ENCODE measurements around the gene CST7. TPM values are rescaled to one million over a fixed set of nuclear protein-coding genes. Genes with fewer than 3 reads are reported as not detected.

Gene CST7
- total RNA-seq, 1 experiment from 2014 or later: not detected

DNA sequence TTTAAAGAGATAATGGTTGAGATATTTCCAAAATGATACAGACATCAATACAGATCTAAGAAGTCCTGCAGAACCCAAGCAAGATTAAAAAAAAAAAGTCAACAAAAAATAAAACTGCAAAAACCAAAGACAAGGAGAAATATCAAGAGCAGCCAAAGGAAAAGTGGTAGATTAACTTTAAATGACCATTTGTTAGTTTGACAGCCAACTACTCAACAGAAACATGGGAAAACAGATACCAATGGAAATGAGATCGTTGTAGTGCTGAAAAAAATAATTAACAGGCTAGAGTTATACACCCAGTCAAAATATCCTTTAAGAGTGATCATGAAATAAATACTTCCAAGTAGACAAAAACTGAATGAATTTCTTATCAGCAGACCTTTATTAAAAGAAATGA lies 53.9 kb downstream of the CST7 start:
- ChIA-PET CTCF (no interaction called here), POLR2A (no interaction called here)
- Mint-ChIP-seq H3K4me3 (no peak overlapping the region), H3K27me3 (ENCODE audit: low read depth) (peaks cover 4% of the 10 kb centered on the region; the same call in 1 of the 2 replicates), H3K9me3 (peaks cover 8% of the 10 kb centered on the region), H3K27ac (no peak overlapping the region), H3K36me3 (no peaks in the 10 kb centered on the region), H3K4me1 (no peaks in the 10 kb centered on the region)
- TF ChIP-seq ZNF317 (CRISPR knock-in tag; IDR thresholded peaks at IDR 0.05; ENCODE audit: borderline replicate concordance, low read depth) (0 out of 2 replicates have a peak, but pooled peaks have one; percentile 36), SMAD4 (CRISPR knock-in tag; IDR thresholded peaks at IDR 0.05) (no peak)
- DNase-seq (ENCODE audit: low spot score): no peak
- no peak for ATAC-seq

- TF ChIP-seq NFYB (CRISPR knock-in tag; conservative IDR thresholded peaks at IDR 0.05; ENCODE audit: low read depth) (no peak), FOXK1 (CRISPR knock-in tag; IDR thresholded peaks at IDR 0.05) (no peak), ZNF416 (CRISPR knock-in tag; IDR thresholded peaks at IDR 0.05) (no peak), E2F4 (CRISPR knock-in tag; IDR thresholded peaks at IDR 0.05; ENCODE audit: borderline replicate concordance, low read depth) (no peak), ZNF425 (CRISPR knock-in tag; conservative IDR thresholded peaks at IDR 0.05) (no peak), SMAD3 (CRISPR knock-in tag; IDR thresholded peaks at IDR 0.05; ENCODE audit: borderline replicate concordance) (no peak), MXD4 (CRISPR knock-in tag; IDR thresholded peaks at IDR 0.05; ENCODE audit: borderline replicate concordance) (no peak), ETV6 (CRISPR knock-in tag; IDR thresholded peaks at IDR 0.05) (no peak)
- TF ChIP-seq, protein P1, sequence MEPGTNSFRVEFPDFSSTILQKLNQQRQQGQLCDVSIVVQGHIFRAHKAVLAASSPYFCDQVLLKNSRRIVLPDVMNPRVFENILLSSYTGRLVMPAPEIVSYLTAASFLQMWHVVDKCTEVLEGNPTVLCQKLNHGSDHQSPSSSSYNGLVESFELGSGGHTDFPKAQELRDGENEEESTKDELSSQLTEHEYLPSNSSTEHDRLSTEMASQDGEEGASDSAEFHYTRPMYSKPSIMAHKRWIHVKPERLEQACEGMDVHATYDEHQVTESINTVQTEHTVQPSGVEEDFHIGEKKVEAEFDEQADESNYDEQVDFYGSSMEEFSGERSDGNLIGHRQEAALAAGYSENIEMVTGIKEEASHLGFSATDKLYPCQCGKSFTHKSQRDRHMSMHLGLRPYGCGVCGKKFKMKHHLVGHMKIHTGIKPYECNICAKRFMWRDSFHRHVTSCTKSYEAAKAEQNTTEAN (CRISPR knock-in tag; IDR thresholded peaks at IDR 0.05): no peak
- Mint-ChIP-seq H3K9me3 (peaks cover 8% of the 10 kb centered on the region), H3K4me3 (no peak overlapping the region), H3K27me3 (ENCODE audit: low read depth) (peaks cover 4% of the 10 kb centered on the region; the same call in 1 of the 2 replicates), H3K4me1 (no peaks in the 10 kb centered on the region), H3K27ac (no peak overlapping the region), H3K36me3 (no peaks in the 10 kb centered on the region)
- DNase-seq (ENCODE audit: low spot score) (no peak), ATAC-seq (no peak)
- ChIA-PET POLR2A (no interaction called here), CTCF (no interaction called here)
Measured at GRCh38 chr20:25005220-25005619, 56.2 kb downstream of the CST7 start.

- H3K27me3 Mint-ChIP-seq (ENCODE audit: low read depth): peaks cover 4% of the 10 kb centered on the region; the same call in 1 of the 2 replicates
- no peaks in the 10 kb centered on the region for H3K4me1 Mint-ChIP-seq
- ATAC-seq (no peak), DNase-seq (ENCODE audit: low spot score) (no peak)
- no peaks in the 10 kb centered on the region for H3K36me3 Mint-ChIP-seq
- ChIA-PET POLR2A (no interaction called here), CTCF (no interaction called here)
- peaks cover 8% of the 10 kb centered on the region for H3K9me3 Mint-ChIP-seq
- no peak overlapping the region for H3K4me3 Mint-ChIP-seq
- no peak overlapping the region for H3K27ac Mint-ChIP-seq
- no peak for TF ChIP-seq SP1 (CRISPR knock-in tag; conservative IDR thresholded peaks at IDR 0.05)
- TF ChIP-seq ZNF425 (CRISPR knock-in tag; conservative IDR thresholded peaks at IDR 0.05): no peak
- TF ChIP-seq, protein P2, sequence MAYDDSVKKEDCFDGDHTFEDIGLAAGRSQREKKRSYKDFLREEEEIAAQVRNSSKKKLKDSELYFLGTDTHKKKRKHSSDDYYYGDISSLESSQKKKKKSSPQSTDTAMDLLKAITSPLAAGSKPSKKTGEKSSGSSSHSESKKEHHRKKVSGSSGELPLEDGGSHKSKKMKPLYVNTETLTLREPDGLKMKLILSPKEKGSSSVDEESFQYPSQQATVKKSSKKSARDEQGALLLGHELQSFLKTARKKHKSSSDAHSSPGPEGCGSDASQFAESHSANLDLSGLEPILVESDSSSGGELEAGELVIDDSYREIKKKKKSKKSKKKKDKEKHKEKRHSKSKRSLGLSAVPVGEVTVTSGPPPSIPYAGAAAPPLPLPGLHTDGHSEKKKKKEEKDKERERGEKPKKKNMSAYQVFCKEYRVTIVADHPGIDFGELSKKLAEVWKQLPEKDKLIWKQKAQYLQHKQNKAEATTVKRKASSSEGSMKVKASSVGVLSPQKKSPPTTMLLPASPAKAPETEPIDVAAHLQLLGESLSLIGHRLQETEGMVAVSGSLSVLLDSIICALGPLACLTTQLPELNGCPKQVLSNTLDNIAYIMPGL (CRISPR knock-in tag; IDR thresholded peaks at IDR 0.05): no peak
- no peak for TF ChIP-seq ETV6 (CRISPR knock-in tag; IDR thresholded peaks at IDR 0.05)
- no peak for TF ChIP-seq AFF4 (CRISPR knock-in tag; IDR thresholded peaks at IDR 0.05; ENCODE audit: borderline replicate concordance)
- no peak for TF ChIP-seq NFATC4 (CRISPR knock-in tag; IDR thresholded peaks at IDR 0.05)
- TF ChIP-seq PREB (CRISPR knock-in tag; IDR thresholded peaks at IDR 0.05; ENCODE audit: borderline replicate concordance): no peak
Measured at GRCh38 chr20:25005661-25006060, 56.6 kb downstream of the CST7 start.
